HG03025 (cell line): ENCODE measurements around the gene PIK3C2B.

ENCODE experiments used
- ATAC-seq: cut with Tn5 transposase; IDR thresholded peaks from one replicate; pipeline ENCODE4 v1.9.1; 2021; ENCODE audit warnings: mild to moderate bottlenecking, moderate library complexity; ENCODE audit not compliant: unreplicated experiment, low FRiP score

Gene PIK3C2B

DNA sequence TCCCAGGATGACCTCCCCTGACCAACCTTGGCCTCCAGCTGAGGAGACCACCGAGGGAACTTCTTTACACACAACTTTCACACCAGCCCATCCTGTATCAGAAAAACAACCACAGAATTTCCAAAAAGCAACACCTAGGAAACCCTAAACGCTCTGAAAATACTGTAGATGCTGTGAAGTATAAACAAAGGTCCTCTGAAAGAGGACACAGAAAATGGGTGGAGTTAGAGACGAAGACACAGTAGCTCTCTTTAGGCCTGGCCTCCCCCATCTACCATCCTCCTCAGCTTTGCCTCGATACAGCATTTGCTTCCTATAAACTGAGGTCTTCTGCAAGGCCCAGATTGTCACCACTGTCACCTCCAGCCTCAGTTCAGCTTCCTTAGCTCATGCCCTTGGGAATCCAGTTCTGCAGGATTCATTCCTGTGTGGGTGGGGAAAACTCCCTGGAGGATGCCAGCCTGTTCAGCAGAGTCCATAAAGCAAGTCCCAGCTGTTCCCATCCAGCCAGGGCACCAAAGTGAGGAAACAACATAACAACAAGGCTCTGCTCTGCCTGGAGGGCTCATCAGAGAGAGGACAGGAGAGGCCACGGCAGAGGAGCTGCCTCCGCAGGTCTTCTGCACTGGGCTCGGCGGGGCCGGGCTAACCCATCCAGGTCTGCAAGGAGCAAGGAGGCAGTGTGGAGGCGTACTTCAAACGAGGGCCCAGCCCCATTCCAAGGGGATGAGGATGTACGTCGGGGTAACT, 15.0 kb downstream of the PIK3C2B start:
- no peak for ATAC-seq

- ATAC-seq = no peak
These were observed 15.7 kb downstream of the PIK3C2B start for GRCh38 chr1:204478921-204479320.

- no peak for ATAC-seq
These were observed 16.3 kb downstream of the PIK3C2B start for GRCh38 chr1:204478172-204478899.

- no peak for ATAC-seq
These were observed 17.4 kb downstream of the PIK3C2B start for GRCh38 chr1:204477036-204477740.

- no peak for ATAC-seq
These were observed 18.0 kb downstream of the PIK3C2B start for GRCh38 chr1:204476563-204476962.

- no peak for ATAC-seq
These were observed 18.8 kb downstream of the PIK3C2B start for GRCh38 chr1:204475656-204476432.

DNA sequence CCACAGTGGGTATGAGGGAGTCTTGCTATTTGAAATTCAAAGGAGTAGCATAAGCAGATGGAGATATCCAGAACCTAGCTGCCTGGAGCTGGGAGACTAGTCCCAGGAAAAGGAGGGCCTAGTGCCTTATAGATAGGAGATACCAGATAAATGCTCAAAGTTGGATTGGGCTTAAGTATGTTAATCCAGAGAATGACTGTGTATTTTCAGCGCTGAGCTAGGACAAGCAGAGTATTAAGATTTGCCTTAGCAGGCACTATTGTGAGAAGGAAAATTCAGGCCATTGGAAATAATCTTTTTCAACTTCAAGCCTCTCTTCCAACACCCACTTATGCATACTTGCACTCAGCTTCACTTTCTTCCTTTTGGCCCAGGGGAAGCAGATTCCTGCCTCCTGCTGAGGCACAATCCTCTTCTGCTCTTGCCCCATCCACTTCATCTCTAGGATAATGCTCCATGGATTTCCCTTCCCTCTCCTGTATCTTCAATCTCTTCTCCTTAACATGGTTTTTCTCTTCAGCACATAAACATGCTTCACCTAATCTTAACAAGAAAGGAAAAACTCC, 21.1 kb downstream of the PIK3C2B start:
- no peak for ATAC-seq

- ATAC-seq = no peak
These were observed 21.9 kb downstream of the PIK3C2B start for GRCh38 chr1:204472660-204473059.

DNA sequence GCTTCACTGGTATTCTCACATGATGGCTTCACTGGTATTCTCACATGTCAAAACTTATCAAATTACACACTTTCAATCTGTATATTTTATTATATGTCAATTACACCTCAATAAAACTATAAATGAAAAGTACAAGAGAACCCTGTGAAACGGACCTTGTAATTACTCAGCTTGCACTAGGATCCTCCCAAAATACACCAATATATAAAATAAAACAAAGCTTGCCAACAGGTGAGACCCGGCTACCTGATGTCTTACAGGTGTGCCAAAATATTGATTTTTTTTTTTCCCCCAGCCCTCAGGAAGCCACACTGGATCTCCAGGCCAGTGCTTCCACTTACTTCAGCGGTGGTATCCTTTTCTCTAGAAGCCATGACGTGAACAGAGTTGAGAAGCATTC, 22.9 kb downstream of the PIK3C2B start:
- no peak for ATAC-seq

DNA sequence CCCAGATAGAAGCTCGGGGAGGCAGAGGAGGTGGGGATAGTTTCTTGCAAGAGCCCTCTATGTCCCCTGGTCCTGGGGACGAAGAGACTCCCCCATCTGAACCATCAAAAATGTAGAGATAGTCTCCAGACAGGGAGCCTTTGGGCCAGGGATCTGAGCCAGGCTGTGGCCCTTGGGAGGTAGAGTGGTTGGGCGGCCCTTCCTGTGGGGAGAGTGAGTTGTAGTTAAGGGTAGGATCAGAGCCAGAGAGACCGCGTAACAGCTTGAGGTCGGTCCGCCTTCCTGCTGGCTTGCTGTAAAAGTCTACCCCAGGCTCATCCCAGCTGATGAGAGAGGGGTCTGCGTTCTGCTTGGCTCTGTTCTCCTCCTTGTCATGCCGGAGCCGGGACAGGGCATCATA, 25.3 kb downstream of the PIK3C2B start:
- ATAC-seq = no peak

DNA sequence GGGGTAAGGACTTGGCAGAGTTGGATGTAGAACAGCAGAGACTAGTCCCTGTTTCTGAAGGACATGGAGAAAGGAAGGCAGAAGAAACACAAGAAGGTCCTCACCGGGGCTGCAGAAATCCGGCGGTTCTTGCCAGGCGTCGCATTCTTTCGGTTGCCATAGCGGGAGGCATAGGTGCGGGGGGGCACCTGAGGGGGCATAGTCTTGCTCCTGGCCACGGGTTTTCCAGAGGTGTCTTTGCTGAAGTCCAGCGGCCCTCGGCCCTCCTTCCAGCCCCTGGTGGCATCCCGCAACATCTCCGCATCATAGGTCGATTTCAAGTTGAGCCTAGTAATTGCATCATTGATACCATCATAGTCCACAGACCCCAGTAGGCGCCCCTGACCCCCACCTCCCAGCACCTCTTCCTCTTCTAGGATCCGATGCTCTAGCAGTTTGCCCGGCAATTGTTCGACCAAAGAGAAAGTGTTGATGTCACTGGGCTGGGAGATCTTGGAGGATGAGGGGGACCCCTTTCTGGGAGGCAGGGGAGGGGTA, 25.8 kb downstream of the PIK3C2B start:
- ATAC-seq = no peak

DNA sequence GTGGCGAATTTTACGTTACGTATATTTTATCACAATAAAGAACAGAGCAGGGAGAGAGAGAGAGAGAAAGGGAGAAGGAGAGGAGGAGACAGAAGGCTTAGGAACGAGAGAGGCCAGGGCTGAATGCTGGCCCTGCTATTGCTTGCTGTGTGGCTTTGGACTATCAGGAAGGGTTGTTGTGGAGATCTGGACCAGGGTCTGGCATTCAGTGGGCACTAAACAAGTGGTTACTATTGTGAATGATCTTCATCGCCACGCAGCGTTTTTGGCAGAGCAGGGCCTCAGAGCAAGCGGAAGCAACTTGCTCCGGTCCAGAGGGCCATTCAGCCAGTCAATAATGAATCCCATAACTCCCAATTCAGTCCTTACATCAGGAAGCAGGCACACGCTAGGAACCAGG, 26.4 kb downstream of the PIK3C2B start:
- no peak for ATAC-seq

- ATAC-seq = no peak
These were observed 27.9 kb downstream of the PIK3C2B start for GRCh38 chr1:204466416-204467405.

- peak; percentile 50 for ATAC-seq
These were observed 28.8 kb downstream of the PIK3C2B start for GRCh38 chr1:204465546-204466415.

DNA sequence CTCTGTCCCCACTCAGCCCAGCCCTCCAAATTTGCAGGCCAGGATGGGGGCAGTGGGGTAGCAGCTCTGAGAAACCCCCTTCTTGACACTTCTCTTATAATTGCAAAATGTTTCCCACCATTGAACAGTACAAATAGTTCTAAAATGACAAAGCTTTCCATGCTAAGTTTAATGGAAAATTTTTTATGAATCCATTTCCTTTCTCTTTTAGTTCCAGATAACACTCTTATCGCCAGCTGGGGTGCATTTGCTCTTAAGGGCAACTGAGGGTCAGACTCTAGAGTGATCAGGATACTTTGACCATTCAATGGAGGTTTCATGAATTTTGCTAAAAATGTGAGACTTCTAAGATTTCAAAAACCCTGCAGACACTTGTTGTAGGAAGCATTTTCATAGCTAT, 29.9 kb downstream of the PIK3C2B start:
- no peak for ATAC-seq

DNA sequence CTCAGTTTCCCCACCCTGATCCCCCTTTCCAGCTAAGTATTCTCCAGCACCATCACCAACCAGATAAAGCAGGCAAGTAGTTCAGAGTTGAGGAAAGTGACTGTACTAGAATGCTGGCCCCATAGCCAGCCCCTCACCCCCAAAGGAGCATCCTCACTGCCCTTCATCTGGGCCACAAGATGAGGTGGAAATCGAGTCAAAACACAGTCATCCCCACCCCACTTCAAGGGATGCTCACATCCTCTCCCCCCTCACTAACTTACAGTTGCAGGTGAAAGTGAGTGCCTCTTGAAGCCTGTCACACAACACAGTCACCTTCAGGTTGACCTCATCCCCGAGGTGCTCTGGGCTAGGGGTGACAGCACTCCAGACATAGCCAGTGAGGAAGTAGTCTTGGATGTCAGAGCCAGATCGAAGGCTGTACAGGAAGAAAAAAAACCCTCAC, 30.4 kb downstream of the PIK3C2B start:
- no peak for ATAC-seq

DNA sequence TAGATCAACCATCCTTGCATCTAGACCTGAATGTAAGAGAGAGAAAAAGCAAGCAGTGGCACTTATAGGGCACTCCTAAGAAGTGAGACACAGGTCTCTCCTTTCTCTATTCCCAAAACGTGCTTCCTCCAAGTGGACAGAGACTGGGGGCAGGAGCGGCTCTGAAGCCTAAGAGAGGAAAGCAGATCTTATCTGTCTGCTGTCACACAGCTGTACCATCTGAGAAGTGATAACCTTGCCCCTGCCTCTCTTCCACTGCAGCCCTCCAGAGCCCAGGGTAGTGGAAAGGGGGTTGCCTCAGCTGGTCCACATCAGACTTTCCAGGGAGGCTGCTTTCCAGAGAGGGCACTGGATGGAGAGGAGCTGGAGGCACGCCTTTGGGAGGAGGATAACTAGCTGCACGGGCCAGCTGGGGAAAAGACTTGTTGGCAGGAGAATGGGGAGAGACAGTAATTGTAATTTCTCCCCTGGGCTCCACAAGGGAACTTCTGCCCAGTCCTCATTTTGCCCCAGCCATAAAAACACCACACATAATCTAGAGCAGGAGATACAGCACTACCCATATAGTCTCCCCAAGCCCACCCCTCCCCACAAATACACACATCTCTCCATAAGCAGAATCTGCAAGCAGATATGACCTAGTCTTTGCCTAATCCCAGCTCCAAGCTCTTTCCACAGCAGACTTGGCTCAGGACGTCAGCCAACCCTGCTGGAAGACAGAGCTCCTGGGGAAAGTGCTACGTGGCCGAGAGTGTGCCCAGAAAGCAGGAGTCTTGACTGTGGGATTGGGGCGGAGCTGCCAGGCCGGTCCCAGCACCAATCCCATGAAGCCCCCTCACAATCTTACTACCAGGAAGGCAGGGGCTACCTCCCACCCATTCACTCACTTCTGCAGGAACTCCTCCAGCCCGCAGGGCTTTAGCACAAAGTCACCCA, 31.2 kb downstream of the PIK3C2B start:
- no peak for ATAC-seq
